EL (cell line): ENCODE results near the gene CCIN.
"Not testable (repeated sequence)": the region's sequence is repeated elsewhere in the genome, so short reads cannot be mapped to it uniquely, and the experiment has no call there.

Experiments
- DNase-seq: peaks from one replicate; pipeline ENCODE4 v3.0.0-alpha.2; 2016

Gene CCIN

DNA sequence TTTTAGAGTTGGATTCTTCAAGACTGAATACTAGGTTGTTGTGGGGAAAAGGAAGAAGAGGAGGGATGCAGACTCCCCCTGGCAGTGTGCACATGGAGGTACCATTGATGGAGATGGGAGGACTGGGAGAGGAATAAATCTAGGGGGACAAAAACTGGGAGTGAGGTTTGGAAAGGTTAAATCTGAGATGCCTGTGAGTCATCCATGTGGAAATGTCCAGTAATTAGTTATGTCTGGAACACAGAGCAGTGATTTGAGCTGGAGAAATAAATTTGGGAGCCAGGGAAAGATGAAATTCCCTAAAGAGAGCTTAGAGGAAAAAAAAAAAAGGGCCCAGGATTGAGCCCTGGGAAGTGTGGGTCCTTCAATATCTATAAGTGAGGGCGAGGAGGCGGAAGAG is 8.0 kb upstream of the CCIN start:
- DNase-seq = no peak

DNA sequence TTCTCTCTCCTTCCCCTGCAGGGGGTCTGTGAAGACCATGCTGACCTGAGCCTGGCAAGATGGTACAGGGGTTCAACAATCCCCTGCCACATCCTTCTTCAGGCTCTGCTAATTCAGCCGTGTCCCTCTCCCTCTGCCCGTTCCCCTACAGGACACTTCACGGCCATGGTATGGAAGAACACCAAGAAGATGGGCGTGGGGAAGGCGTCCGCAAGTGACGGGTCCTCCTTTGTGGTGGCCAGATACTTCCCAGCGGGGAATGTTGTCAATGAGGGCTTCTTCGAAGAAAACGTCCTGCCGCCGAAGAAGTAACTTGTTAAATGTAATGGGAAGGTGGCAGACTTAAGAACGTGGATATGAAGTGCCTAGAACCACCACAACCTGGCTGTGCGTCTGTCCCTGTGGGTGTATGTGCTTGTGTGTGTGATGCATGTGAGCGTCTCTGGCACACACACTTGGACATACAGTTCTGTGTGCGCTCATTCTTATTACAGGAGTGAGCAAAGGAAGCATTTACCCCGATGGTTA is 6.9 kb upstream of the CCIN start:
- DNase-seq = no peak

DNA sequence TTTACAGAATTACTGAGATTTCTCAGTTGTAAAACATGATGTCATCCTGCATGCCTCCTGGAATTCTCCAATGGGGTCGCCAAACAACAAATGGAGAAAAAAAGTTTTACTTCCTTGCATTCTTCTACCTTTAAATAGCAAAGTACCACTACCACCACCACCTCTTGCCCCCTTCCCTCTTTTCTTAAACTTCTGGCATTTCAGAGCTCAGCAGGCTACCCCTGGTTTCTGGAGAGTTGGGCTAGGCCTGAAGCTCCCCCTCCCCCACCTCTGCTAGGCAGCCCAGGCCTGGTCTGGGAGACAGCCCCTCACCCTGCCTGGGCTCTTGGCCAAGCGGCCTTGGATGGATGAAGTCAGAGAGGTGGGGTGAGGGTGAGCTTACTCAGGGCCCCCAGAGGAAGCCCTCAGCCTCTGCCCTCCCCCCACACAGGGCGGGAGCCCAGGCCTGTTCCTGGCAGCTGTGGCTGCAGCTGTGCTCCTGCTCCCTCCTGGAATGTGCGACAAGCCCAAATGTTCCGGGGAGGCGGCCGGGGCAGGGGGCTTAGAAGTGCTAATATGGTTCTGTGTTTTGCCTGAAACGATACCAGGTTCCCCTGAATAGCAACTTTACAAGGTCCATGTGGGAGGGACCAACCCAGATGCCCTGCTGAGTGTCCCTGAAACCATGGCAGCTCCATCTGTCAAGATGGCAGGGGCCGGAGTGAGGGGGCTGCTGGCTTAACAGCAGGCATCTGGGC is 6.0 kb upstream of the CCIN start:
- DNase-seq = peak; percentile 71

- peak; percentile 35 for DNase-seq
Observed at GRCh38 chr9:36163786-36164170, 5.4 kb upstream of the CCIN start.

- no peak for DNase-seq
Observed at GRCh38 chr9:36164372-36164771, 4.8 kb upstream of the CCIN start.

GRCh38 chr9:36164989-36165388 is 4.2 kb upstream of the CCIN start:
- no peak for DNase-seq

GRCh38 chr9:36165826-36166167 is 3.4 kb upstream of the CCIN start:
- peak; percentile 34 for DNase-seq

DNA sequence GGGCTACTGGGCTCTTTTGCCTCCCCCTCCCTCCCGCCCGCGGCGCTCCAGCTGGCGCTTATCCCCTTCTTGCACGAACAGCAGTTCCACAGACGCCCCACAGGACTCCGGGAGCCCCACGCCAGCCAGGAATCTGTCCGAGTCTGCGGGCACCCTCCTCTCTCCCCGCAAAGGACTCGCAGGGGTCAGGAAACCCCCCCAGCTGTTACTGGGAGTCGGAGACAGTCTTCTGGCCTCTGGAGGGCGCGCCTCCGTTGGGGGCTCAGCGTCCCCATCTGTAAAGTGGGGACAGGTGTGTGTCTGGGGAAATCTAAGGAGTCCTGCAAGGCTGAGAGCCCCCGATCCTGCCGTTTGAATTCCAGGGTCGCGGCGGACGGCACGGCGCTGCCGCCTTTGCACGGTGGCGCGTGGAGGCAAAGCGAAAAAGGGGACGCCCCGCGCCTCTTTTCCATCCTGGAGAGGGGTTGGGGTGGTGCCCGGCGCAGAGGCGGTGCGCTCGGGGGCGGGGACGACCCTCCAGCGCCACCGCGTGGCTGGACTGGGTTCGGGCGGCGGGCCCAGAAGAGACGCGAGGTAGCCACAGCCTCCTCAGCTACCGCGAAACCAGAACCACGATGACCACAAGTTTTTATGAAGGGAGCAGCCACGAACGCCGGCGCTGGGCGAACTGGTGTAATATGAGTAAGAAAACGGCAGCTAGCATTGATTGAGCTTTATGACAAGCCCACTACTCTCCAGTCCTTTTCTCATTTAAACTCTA is 2.8 kb upstream of the CCIN start:
- peak; percentile 88 for DNase-seq

DNA sequence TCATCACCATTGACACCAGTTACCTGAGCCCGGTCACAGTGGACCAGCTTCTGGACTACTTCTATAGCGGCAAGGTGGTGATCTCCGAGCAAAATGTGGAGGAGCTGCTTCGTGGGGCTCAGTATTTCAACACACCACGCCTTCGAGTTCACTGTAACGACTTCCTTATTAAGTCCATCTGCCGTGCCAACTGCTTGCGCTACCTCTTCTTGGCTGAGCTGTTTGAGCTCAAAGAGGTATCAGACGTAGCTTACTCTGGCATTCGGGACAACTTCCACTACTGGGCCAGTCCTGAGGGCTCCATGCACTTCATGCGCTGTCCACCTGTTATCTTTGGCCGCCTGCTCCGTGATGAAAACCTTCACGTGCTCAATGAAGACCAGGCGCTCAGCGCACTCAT is 520 bp downstream of the CCIN start:
- no peak for DNase-seq

DNA sequence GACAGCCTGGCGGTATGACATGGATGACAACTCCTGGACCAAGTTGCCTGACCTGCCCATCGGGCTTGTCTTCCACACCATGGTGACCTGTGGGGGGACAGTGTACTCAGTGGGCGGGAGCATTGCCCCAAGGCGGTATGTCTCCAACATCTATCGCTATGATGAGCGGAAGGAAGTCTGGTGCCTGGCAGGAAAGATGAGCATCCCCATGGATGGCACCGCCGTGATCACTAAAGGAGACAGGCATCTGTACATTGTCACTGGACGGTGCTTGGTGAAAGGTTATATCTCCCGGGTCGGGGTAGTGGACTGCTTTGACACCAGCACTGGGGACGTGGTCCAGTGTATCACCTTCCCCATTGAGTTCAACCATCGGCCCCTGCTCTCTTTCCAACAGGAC is 1.3 kb downstream of the CCIN start:
- no peak for DNase-seq

- DNase-seq = no peak
Observed at GRCh38 chr9:36173861-36174260, 4.7 kb downstream of the CCIN start.

DNA sequence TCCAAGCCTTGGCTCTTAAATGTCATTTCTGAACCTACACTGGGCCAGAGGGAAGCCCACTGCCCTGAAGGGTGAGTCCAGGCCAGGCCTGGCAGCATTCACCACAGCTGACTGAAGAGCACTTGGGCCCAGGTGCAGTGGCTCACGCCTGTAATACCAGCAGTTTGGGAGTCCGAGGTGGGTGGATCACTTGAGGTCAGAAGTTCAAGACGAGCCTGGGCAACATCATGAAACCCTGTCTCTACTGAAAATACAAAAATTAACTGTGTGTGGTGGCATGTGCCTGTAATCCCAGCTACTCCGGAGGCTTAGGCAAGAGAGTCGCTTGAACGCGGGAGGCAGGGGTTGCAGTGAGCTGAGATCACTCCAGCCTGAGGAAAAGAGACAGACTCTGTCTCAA is 5.1 kb downstream of the CCIN start:
- DNase-seq = no peak

GRCh38 chr9:36174731-36175130 is 5.5 kb downstream of the CCIN start:
- DNase-seq = no peak

DNA sequence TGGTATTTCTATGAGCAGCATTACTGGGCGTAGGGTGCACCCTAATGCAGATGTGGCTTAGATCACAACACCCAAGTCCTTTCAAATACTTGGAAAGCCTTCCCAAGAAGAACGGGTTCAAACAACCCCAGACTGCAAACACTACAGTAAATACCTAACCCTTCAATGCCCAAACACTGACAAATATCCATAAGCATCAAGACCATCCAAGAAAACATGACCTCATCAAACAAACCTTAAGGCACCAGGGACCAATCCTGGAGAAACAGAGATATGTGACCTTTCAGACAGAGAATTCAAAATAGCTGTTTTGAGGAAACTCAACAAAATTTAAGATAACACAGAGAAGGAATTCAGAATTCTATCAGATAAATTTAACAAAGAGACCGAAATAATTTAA is 6.0 kb downstream of the CCIN start:
- not testable (repeated sequence) for DNase-seq

- not testable (repeated sequence) for DNase-seq
Observed at GRCh38 chr9:36176496-36176895, 7.3 kb downstream of the CCIN start.

GRCh38 chr9:36177571-36177970 is 8.4 kb downstream of the CCIN start:
- no peak for DNase-seq

GRCh38 chr9:36180243-36180642 is 11.1 kb downstream of the CCIN start:
- not testable (repeated sequence) for DNase-seq

- DNase-seq = peak; percentile 88
Observed at GRCh38 chr9:36187414-36187813, 18.2 kb downstream of the CCIN start.

GRCh38 chr9:36188212-36188611 is 19.0 kb downstream of the CCIN start:
- DNase-seq = no peak

DNA sequence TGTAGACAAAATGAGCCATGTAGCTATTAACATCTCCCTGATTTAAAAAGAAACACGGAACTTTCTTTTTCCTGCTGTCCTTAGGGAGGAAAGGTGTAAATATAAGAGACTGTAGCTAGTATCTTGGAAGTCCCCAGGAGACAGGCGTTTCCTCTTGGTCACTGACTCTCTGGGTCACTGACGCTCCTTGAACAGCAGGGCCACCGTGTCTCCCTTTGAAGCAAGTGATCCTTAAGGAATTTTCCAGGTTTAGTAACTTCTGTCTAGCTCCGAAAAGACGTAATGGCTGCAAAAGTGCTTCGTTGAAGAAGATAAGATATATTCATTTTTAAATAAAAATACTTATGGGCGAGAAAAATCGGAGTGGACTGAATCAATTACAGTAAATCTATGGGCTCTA is 20.8 kb downstream of the CCIN start:
- no peak for DNase-seq

DNA sequence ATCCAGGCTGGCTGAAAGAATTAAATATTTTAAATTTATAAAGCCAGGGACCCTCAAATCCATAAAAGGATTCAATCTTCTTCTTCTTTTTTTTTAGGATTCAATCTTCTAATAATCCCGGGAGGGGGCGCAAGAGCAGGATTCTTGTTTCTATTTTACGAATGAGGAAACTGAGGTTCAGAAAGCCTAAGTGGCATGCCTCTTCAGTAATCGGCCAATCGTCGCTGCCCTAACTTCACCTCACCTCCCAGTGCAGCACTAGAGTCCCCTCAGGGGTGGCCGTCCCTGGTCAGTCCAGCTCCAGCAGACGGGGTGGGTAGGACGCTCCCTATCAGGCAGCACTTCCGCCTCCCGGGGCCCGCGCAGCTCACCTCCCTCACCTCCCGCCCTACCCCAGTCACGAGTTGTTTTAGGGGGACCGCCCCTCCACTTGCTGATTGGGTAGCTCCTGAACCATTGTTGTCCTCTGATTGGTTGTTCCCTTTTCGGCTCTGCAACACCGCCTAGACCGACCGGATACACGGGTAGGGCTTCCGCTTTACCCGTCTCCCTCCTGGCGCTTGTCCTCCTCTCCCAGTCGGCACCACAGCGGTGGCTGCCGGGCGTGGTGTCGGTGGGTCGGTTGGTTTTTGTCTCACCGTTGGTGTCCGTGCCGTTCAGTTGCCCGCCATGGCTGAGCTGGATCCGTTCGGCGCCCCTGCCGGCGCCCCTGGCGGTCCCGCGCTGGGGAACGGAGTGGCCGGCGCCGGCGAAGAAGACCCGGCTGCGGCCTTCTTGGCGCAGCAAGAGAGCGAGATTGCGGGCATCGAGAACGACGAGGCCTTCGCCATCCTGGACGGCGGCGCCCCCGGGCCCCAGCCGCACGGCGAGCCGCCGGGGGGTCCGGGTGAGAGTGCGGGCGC is 21.5 kb downstream of the CCIN start, which contains the start of gene CLTA:
CLTA (plus strand) TSS at position 534 of the 902 bp plus-strand sequence; CDS start at position 670, 136 bp downstream.
- peak; percentile 100 for DNase-seq

GRCh38 chr9:36191290-36191645 is 22.1 kb downstream of the CCIN start:
- peak; percentile 34 for DNase-seq

DNA sequence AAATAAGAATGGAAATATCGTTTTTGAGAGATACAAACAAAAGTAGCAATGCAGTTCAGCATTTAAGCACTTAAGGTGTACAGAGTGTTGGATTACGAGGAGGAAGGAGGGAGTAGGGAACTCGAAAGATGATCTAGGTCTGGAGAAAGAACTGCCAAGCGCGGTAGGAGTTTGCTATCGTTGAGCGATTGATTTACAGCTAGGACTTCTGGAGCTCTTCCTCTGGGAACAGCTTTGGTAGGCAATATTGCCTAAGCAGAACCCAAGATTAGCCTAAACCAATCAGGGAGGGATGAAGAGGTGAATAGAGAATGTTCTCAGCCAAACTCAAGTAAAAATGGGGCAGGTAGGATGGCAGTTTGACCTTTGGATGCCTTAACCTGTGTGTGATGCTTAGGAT is 22.5 kb downstream of the CCIN start:
- DNase-seq = no peak
